ENCODE measurements around the gene TNIK. TPM values are rescaled to one million over a fixed set of nuclear protein-coding genes. Genes with fewer than 3 reads are reported as not detected.

TNIK gene
- total and polyA plus RNA-seq, 2 donors from 2014 or later, result 3.6 to 48.9 TPM

- Histone ChIP-seq H3K9me3 (ENCODE audit: control insufficient read depth in 2 of 3, insufficient read depth in 1 of 3, low read length in 3 of 3) (no peaks in the 10 kb centered on the region), H3K27ac (ENCODE audit: low read depth in 2 of 2, low read length in 2 of 2) (no peak overlapping the region), H3K27me3 (ENCODE audit: control insufficient read depth, insufficient read depth, low read length) (no peaks in the 10 kb centered on the region), H3K4me3 (ENCODE audit: low read length in 3 of 3) (no peak overlapping the region), H3K9ac (ENCODE audit: low read length in 3 of 3) (no peak overlapping the region), H3K4me1 (ENCODE audit: control insufficient read depth in 2 of 3, insufficient read depth in 2 of 3, low read depth in 1 of 3, low read length in 3 of 3) (peaks cover 0 to 2% (median 0%) of the 10 kb centered on the region in 3 donors), H3K36me3 (ENCODE audit: control insufficient read depth in 2 of 3, insufficient read depth in 3 of 3, low read length in 3 of 3) (no peaks in the 10 kb centered on the region)
- FAIRE-seq (no peak), DNase-seq (no peak)
- intact Hi-C loops (cut with DNase I), result no loop called here
- TF ChIP-seq CTCF (IDR thresholded peaks at IDR 0.05; ENCODE audit: borderline replicate concordance, extremely low read depth, insufficient read depth), result no peak
These were observed 43.5 kb downstream of the TNIK start for GRCh38 chr3:171416666-171417065.

- H3K9me3 ChIP-seq (ENCODE audit: control insufficient read depth in 2 of 3, insufficient read depth in 1 of 3, low read length in 3 of 3), result no peaks in the 10 kb centered on the region
- H3K9ac ChIP-seq (ENCODE audit: low read length in 3 of 3), result no peak overlapping the region
- no peaks in the 10 kb centered on the region for H3K36me3 ChIP-seq (ENCODE audit: control insufficient read depth in 2 of 3, insufficient read depth in 3 of 3, low read length in 3 of 3)
- no peak overlapping the region for H3K27ac ChIP-seq (ENCODE audit: low read depth in 2 of 2, low read length in 2 of 2)
- intact Hi-C loops (cut with DNase I), result no loop called here
- peaks cover 0 to 4% (median 0%) of the 10 kb centered on the region in 3 donors for H3K4me1 ChIP-seq (ENCODE audit: control insufficient read depth in 2 of 3, insufficient read depth in 2 of 3, low read depth in 1 of 3, low read length in 3 of 3)
- TF ChIP-seq CTCF (IDR thresholded peaks at IDR 0.05; ENCODE audit: borderline replicate concordance, extremely low read depth, insufficient read depth), result no peak
- no peak for DNase-seq
- no peaks in the 10 kb centered on the region for H3K27me3 ChIP-seq (ENCODE audit: control insufficient read depth, insufficient read depth, low read length)
- no peak for FAIRE-seq
- no peak overlapping the region for H3K4me3 ChIP-seq (ENCODE audit: low read length in 3 of 3)
These were observed 44.1 kb downstream of the TNIK start for GRCh38 chr3:171416061-171416460.

DNA sequence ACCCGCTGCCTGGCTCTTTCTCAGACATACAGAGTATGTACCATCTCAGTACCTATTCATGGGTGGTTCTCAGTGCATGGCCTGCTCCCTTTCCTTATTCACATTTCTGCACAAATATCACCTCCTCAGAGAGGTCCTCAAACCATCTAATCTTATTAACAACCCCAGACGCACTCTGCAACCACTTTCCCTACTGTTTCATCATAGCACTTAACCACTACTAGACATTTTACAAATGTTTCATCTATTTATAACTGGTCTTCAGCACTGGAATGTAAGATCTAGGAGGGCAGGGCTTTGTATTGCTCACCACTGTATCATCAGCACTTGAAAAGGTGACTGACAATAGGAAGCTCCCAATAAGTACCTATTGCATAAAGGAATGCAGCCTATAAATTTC lies 45.1 kb downstream of the TNIK start:
- H3K27ac ChIP-seq (ENCODE audit: low read depth in 2 of 2, low read length in 2 of 2), result no peak overlapping the region

More for the DNA sequence above, 45.1 kb downstream of the TNIK start:
- no peak for TF ChIP-seq CTCF (IDR thresholded peaks at IDR 0.05; ENCODE audit: borderline replicate concordance, extremely low read depth, insufficient read depth)
- H3K4me3 ChIP-seq (ENCODE audit: low read length in 3 of 3), result no peak overlapping the region
- DNase-seq (no peak), FAIRE-seq (no peak)
- peaks cover 0 to 4% (median 0%) of the 10 kb centered on the region in 3 donors for H3K4me1 ChIP-seq (ENCODE audit: control insufficient read depth in 2 of 3, insufficient read depth in 2 of 3, low read depth in 1 of 3, low read length in 3 of 3)
- no peaks in the 10 kb centered on the region for H3K27me3 ChIP-seq (ENCODE audit: control insufficient read depth, insufficient read depth, low read length)
- no peaks in the 10 kb centered on the region for H3K36me3 ChIP-seq (ENCODE audit: control insufficient read depth in 2 of 3, insufficient read depth in 3 of 3, low read length in 3 of 3)
- intact Hi-C loops (cut with DNase I), result no loop called here
- no peak overlapping the region for H3K9ac ChIP-seq (ENCODE audit: low read length in 3 of 3)
- no peaks in the 10 kb centered on the region for H3K9me3 ChIP-seq (ENCODE audit: control insufficient read depth in 2 of 3, insufficient read depth in 1 of 3, low read length in 3 of 3)

All from kidney (tissue), 14 donors.